Sciatic nerve (tissue), 2 donors: ENCODE measurements around the gene PLAAT2. TPM values are rescaled to one million over a fixed set of nuclear protein-coding genes. Genes with fewer than 3 reads are reported as not detected.
"Not testable (repeated sequence)": the region's sequence is repeated elsewhere in the genome, so short reads cannot be mapped to it uniquely, and the experiment has no call there.

Experiments
- ATAC-seq: fragments of 200-7000 bp; cut with Tn5 transposase; one replicate; pipeline ENCODE4 v1.9.1; 2020; ENCODE audit warnings: mild to moderate bottlenecking, moderate library complexity
- DNase-seq: peaks from one replicate; pipeline ENCODE4 v3.0.0-alpha.2; 2020; ENCODE audit warnings: low spot score
- intact Hi-C: fragments of 100-400 bp; cut with DNase I; formaldehyde crosslinking; loops from one replicate; pipeline ENCODE4 v1.14.2; 2022
- total RNA-seq: library from RNA; stranded (reverse); fragmentation: NEBNext Ultra II Directional; extraction: Animal tissue kit (Norgen Biotek cat#: 25700); gene quantifications from one replicate; pipeline ENCODE4 v1.2.1, GENCODE V29; 2021
- donor health status: DM: no; HTN: no; CAD: no.
- donor health status: DM: no; HTN: no; CAD: no.

Gene PLAAT2
- not detected for total RNA-seq

DNA sequence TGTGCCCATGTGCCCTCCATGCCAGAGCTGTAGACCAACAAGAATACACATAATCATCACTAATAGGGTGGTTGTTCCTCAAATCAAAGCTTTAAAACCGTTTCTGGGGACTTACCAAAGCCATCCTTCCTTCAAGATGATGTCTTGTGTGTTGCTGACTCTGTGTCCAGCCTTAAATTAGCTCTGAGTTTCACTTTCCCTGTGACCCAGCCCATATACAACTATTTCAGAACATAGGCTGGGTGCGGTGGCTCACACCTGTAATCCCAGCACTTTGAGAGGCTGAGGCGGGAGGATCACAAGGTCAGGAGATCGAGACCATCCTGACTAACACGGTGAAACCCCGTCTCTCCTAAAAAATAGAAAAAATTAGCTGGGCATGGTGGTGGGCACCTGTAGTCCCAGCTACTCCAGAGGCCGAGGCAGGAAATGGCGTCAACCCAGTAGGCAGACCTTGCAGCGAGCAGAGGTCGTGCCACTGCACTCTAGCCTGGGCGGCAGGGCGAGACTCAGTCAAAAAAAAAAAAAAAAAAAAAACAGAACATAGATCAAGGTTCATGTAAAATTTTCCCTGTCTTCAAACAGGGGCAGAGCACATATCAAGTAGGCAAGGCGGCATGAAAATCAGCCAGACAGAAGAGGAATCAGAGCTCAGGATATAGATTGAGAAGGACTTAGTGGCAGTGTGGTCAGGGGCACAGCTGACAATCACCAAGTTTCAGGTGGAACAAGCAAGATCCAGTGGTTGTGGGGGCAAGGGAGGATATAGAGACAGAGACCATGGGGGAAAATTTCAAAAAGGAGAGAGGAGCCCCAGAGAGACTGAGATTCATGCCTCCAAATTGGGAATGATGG, at the start of gene PLAAT2:
PLAAT2 (minus strand) TSS at position 179 of the 855 bp plus-strand sequence; CDS start at position 124, 55 bp downstream.
- ATAC-seq (no peak), DNase-seq (no peak)
- intact Hi-C loops: no loop called here

DNA sequence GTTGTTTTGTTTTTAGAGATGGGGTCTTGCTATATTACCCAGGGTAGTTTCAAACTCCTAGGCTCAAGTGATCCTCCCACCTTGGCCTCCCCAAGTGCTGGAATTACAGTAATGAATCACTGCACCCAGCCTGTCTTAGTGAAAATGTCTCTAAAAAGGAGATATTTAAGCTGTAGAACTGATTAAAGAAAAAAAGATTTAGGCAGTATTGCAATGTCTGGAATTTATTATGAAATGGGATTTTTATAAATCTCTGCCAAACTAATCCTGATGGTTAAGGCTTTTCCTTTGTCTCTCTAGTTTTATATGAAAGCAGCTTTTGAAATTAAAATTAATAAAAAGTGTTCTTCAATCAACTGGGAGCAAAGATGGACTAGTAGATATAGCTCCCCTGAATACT, 49.0 kb upstream of the PLAAT2 start:
- DNase-seq: no peak
- intact Hi-C loops: no loop called here
- ATAC-seq: no peak

DNA sequence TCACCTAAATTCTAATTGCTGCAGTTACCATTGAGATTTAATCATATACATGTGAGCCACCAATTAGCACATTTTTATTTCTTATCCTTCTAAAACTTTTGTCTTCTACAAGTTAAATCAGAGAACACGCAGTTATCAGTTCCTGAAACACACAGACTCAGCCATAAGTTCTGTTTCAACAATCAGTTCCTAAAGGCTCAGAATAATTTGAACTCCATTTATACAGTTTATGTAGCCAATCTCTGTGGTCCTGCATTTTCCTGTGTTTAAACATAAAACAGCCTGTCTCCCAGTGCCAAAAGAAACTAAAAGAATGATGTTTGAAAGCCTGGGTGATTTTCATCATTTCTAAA, 48.2 kb upstream of the PLAAT2 start:
- DNase-seq: no peak
- ATAC-seq: no peak
- intact Hi-C loops: no loop called here

DNA sequence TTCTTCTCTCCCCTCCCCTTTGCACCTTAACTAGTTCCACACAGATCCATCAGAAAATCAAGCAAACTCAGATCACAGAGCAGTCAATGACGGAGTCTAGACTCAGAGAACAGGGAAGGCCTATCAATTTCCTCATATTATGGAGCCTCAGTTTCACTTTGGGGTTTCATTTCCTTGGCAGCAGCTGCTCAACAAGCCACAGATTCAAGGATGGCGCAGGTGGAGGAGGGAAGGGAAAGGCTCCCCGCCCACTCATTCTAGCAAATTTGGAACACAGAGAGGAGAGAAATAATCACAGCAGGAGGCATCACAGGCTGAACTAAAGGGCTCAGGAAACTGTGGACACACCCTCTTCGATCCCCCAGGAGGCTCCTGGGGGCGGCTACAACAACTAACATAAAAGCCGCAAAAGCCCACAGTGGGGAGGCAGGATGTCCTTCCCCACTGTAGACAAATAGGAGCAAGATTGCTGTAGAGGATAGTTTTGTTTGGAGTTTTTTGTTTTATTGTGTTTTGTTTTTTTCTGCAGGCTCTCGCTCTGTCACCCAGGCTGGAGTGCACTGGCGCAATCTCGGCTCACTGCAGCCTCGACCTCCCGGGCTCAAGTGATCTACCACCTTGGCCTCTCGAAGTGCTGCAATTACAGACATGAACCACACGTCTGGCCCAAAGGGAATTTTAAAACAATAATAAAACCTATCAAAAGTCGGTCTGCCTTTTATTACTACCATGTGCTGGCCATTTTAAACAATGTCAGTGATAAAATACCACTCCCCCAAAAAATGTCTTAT, 47.6 kb upstream of the PLAAT2 start:
- ATAC-seq (peak; percentile 32), DNase-seq (peak; percentile 59)
- intact Hi-C loops: no loop called here

DNA sequence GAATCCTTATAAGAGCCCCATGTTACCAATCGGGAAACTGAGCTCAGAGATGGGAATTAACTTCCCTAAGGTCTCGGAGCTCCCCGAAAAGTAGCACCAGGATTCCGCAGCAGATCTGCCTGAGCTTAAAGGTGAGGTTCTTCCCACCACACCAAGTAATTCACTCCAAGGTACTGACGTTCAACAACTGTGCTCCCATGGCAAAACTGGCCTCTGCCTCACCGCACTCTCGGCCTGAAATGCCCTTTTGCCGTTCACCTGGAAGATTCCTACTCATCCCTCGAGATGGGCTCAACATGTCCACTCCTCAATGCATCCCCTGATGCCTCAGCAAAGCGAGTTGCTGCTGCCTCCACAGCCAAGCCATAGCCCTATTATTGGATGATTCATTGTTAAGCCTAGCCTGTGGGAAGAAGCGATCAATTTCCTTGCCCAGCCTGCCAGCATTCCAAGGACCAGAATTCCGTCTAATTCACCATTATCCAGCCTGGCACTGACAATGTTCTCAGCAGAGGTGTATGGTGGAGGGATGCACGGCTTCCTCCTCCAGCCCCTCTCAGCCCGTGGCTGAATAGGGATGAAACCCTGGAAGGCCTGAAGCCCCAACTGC, 46.9 kb upstream of the PLAAT2 start:
- ATAC-seq: no peak

DNA sequence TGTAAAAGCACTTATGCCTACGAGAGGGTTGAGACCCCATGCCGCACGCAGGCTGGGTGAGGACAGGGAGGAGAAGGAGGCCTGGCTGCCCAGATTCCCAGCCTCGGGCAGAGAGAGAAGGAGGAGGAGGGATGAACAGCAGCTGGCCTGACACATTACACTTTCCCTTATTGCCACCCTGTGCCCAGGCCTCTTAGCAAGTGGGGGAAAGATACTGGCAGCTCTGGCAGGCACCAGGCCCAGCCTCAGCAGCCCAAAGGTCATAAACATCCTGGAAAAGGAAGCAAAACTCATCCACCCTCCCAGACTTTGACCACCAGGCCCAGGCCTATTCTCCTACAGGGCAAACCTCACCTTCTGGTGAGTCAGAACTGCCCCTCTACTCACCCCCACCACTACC, 46.4 kb upstream of the PLAAT2 start:
- DNase-seq: peak; percentile 57
- intact Hi-C loops: no loop called here
- ATAC-seq: peak; percentile 5

More for the DNA sequence above, 46.9 kb upstream of the PLAAT2 start:
- intact Hi-C loops: no loop called here
- DNase-seq: peak; percentile 55

DNA sequence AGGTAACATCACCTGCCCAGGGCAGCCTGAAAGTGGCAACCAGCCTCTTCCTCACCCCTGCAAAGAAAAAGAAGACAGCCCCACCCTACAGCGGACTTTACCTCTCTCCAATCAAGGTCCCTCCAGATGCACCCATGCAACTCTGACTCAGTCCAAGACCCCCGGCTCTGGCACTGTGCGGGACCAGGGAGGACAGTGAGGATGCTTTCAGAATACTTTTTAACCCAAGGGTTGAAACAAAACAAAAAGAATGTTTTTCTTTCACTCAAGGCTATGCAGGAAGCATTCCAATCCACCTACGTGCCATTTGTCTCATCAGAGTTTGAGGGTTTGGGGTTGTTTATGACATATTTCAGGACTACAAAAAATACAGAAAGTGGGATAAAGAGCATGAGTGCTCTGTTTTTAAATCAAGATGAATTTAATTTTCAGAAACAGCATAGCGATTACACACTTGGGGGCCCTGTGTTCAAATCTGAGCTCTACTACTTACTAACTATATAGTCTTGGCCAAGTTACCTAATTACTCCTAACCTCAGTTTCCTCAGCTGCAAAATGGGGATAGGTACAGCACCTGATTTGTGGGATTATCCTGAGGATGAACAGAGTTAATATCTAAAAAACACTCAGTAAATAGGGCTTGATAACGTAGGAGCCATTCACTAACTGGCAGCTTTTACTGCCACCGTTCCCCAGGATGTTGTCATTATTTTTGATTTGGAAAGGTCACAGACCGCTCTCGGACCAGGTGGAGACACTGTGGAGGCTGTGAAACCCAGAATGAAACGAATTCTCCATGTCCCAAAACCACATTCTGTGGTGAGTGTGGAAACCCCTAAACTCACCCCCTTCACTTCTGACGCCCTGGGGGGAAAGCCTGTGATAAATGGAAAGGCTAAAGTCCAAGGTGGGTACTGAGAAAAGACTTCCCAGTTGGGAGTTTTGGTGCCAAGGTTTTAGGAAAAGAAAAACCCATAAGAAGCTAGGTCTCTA, 45.5 kb upstream of the PLAAT2 start:
- DNase-seq (peak; percentile 47), ATAC-seq (no peak)
- intact Hi-C loops: no loop called here

DNA sequence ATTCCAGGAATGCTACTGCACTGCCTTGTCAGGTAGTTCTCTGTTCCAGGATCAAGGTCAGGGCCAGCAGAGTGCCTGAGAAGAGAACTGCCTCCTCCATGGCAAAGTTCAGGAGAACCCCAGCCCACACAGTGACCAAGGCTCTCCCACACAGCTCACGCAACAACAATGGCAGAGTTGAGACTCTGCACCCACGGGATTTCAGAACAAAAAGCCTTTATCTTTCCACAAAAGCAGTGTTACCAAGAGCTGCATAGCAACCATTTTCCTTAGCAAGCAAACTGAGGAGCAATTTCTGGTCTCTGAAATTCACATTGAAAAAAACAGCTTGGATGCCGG, 40.0 kb upstream of the PLAAT2 start:
- ATAC-seq (peak; percentile 94), DNase-seq (peak; percentile 70)
- intact Hi-C loops: no loop called here

DNA sequence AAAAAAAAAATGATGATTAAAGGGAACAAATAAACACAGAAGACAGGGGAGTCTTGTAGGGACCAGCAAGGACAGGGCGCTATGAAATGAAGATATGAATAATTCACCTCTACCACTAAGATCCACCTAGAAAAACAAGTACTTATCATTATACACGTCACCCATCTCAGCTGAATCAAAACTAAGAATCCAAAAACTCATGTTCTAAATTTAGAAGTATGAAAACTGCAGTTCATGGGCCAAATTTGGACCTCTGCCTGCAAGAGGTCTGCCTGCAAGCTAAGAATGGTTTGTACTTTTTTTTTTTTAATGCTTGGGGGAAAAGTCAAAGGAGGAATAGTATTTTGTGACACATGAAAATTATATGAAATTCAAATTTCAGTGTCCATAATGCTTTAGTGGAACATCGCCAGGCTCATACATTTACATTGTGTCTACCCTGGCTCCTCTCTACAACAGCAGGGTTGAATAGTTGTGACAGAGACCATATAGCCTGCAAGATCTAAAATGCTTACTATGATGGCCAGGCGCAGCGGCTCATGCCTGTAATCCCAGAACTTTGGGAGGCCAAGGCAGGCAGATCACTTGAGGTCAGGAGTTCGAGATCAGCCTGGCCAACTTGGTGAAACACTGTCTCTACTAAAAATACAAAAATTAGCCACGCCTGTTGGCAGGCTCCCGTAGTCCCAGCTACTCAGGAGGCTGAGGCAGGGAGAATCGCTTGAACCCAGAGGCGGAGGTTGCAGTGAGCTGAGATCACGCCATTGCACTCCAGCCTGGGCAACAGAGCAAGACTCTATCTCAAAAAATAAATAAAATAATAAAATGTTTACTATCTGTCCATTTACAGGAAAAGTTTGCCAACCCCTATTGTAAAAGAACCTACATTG, 39.4 kb upstream of the PLAAT2 start:
- peak; percentile 63 for DNase-seq
- intact Hi-C loops: not testable (repeated sequence)
- ATAC-seq: peak; percentile 59

DNA sequence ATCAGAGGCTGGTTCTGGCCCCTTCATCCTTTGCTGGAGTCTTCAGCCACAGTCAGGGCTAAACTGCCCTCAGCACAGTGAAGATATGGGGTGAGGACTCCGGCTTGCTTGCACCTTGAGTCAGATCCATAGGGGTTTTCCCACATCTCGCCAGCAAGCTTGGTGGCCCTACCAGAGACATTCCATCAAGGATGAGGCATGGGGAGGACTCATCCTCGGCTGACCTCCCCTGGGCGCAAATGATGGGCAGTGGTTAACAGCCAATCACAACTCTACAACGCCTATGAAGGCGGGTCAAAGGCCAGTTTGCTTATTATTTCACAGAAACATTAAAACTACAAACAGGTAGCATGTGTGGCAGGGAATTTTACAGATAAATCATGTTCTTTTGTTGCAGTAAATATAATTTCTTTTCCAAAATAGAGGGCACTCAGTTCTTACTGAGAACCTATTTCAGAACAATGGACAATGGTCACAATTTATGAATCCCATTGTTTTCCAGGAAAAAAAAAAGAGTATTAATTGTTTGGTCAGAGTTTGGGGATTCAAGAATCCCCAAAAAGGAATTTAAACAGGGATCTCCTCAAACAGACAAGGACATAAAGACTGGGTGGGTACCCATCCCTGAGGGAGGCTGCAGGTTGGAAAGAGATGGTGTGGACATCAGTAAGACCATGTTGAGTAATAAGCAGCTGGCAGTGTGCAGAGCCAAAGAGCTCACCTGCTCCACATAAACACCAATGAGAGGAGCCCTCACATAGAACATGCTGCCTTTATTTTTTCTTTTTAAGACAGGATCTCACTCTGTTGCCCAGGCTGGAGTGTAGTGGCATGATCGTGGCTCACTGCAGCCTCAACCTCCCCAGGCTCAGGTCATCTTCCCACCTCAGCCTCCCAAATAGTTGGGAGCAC, 36.3 kb upstream of the PLAAT2 start:
- ATAC-seq (no peak), DNase-seq (peak; percentile 33)
- intact Hi-C loops: no loop called here

DNA sequence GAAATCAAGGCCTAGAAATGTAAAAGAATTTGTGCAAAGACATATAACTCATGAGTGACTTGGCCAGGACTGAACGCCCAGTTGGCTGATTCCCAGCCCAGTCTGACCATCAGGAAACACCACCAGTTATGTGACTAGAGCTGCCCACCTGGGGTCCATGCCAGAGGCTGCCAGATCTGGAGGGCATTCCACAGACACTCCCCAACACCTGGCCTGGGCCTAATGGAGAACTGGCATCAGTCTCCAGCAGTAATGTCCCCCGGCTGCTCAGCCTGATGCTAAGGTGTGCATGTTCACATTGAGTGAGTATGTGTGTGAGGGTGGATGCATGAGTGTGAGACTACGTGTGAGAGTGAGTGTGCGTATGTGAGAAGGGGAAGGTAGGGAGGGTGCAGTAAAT, 35.4 kb upstream of the PLAAT2 start:
- DNase-seq (peak; percentile 38), ATAC-seq (no peak)
- intact Hi-C loops: no loop called here

DNA sequence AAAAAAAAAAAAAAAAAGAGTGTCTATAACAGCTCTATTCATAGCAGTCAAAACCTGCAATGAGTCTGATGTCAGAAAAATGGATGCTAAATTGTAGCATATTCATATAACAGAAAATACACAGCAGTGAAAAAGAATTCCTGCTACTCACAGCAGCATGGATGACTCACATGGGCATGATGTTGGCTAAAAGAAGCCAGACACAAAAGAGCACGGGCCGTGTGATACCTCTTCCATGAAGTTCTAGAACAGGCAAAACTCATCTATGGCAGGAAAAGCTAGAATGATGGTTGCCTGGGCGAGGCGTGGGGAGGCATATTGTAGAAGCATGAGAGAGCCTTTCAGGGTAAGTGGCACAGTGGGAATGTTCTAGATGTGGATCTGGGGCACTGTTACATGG, 32.1 kb upstream of the PLAAT2 start:
- no peak for DNase-seq
- intact Hi-C loops: no loop called here
- ATAC-seq: no peak

DNA sequence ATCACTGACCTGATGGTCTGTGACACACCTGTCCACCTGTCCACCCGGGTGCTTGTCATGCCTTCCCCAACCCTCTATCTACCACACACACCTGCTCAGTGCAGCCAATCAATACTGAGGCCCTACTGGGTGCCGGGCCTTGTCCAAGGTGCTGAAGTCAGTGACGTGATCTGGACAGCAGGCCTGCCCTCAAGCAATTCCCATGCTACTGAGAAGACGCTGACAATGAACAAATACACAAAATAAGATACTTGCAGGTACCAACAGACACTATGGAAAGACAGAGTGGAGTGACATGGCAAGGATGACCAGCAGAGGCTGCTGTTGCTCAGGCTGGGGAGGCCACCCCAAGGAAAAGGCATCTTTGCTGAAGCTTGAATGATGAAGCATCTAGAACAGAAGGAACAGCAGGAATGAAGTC, 29.8 kb upstream of the PLAAT2 start:
- intact Hi-C loops: no loop called here
- peak; percentile 42 for ATAC-seq
- DNase-seq: no peak

DNA sequence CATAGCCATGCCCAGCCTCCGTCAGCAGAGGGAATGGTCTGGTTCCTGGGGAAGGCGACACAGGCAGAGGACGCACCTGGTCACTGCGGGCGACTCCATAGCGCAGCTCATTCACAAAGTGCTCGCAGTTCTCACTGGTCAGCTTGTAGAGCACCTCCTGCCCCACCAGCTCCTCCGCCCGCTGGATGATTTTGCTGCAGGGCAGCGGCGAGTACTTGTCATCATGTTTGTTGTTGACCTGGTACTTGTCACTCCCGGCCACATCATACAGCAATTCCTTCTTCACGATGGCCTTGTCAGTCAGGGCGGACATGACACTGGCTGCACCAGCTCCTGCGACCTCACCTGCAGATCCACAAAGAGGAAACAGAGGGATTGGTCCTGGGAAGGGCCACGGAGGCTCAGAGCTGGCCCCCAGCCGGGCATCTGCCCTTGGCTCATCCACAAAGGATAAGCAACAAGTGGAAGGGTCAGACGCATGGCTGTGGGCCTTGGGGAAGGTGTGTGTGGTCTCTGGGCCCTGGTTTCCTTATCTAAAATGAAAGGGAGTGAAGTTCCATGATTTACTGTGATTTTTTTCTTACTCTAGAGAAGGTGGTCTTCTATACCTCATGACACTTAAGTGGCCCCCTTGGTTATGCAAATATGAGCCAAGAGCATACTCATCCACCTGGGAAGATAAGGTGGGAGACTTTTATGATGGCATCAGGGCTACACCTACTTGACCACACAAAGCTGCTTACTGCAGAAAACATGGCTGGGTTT, 27.0 kb upstream of the PLAAT2 start:
- intact Hi-C loops: no loop called here
- DNase-seq: no peak
- ATAC-seq: no peak

DNA sequence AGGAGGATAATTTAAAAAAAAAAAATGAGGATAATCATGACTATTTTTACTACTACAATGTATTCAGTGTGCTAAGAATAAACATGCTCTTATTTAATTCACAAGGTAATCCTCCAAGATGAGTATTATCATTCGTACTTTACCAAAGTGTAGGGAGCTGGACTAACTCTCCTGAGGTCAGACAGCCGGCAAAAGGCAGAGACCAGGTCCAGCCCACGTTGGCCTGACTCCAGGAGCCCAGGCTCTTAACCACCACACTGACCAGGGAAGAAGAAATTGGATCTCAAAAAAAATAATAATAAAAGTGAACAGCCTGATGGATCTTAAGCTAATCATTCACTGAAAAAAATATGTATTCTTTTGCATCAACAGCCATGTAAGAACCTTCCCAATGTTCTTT, 25.8 kb upstream of the PLAAT2 start:
- intact Hi-C loops: no loop called here
- DNase-seq (no peak), ATAC-seq (peak; percentile 39)

DNA sequence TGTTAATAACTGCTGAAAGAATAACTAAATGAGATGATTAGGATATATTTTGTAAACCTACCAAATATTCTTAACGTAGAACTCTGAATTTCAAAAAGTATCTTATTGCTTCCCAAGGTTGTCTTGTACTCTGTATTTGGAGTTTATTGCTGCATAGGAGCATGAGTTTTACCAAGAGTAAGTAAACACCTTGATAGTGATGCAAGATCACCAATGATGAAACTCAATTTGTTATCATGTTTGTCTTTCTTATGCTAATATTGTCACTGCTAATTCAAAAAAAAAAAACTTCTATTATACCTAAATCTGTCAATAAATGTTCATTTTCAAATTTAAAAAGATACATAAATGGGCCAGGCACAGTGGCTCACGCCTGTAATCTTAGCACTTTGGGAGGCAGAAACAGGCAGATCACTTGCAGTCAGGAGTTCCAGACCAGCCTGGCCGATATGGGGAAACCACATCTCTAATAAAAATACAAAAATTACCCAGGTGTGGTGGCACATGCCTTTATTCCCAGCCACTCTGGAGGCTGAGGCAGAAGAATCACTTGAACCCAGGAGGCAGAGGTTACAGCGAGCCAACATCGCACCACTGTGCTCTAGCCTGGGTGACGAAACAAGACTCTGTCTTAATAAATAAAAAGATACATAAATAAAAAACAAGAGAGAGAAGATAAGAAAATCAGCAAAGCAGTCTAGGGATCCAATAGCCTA, 23.4 kb upstream of the PLAAT2 start:
- ATAC-seq (no peak), DNase-seq (no peak)
- intact Hi-C loops: no loop called here
